ENCODE data around the gene SLC22A23.

- TF ChIP-seq CTCF (IDR thresholded peaks at IDR 0.05; ENCODE audit: low read depth, low read length, missing input control) (no peak), MAX (IDR thresholded peaks at IDR 0.05) (peak; percentile 10), RAD21 (IDR thresholded peaks at IDR 0.05) (peak; percentile 27 to 39), JUND (IDR thresholded peaks at IDR 0.05) (peak in 1 of 2 donors; percentile 41), GABPA (IDR thresholded peaks at IDR 0.05 in 1 of 2, conservative IDR thresholded peaks at IDR 0.05 in 1 of 2) (no peak), ZBTB33 (IDR thresholded peaks at IDR 0.05) (no peak), REST (IDR thresholded peaks at IDR 0.05) (no peak)
Observed at GRCh38 chr6:3356056-3356823, 100.6 kb downstream of the SLC22A23 start.
